HEK293T (cell line): ENCODE results near the gene PDLIM1.

ENCODE experiments used
- ARNT ChIP-seq: fragments of 450-650 bp; IDR thresholded peaks from 2 replicates; pipeline ENCODE4 v1.6.1; 2017; ENCODE audit warnings: mild to moderate bottlenecking
- BHLHE40 ChIP-seq: fragments of 450-650 bp; IDR thresholded peaks from 2 replicates; pipeline ENCODE4 v1.6.1; 2016; ENCODE audit warnings: mild to moderate bottlenecking, moderate library complexity, borderline replicate concordance
- FOXK2 ChIP-seq: fragments of 450-650 bp; IDR thresholded peaks from 2 replicates; pipeline ENCODE4 v1.6.1; 2016; ENCODE audit warnings: mild to moderate bottlenecking
- FOXM1 ChIP-seq: fragments of 450-650 bp; IDR thresholded peaks from 2 replicates; pipeline ENCODE4 v1.6.1; 2017; ENCODE audit warnings: mild to moderate bottlenecking, borderline replicate concordance
- SUZ12 ChIP-seq: fragments of 450-650 bp; IDR thresholded peaks from 2 replicates; pipeline ENCODE4 v1.6.1; 2016; ENCODE audit warnings: mild to moderate bottlenecking
- TARDBP ChIP-seq: fragments of 450-650 bp; IDR thresholded peaks from 2 replicates; pipeline ENCODE4 v1.6.1; 2016
- ZNF384 ChIP-seq: fragments of 450-650 bp; IDR thresholded peaks from 2 replicates; pipeline ENCODE4 v1.6.1; 2016

- TF ChIP-seq FOXK2: no peak
- no peak for TF ChIP-seq ZNF384
- TF ChIP-seq FOXM1: no peak
- TF ChIP-seq TARDBP: no peak
- TF ChIP-seq SUZ12: no peak
- TF ChIP-seq ARNT: no peak
- no peak for TF ChIP-seq BHLHE40
These were observed 6.0 kb downstream of the PDLIM1 start for GRCh38 chr10:95284807-95285206.
